Calu3 (cell line): ENCODE data around the gene FRMD5. TPM values are rescaled to one million over a fixed set of nuclear protein-coding genes. Genes with fewer than 3 reads are reported as not detected.

Experiments
- BruUV-seq: library from RNA; stranded (reverse); fragments of 400-500 nt; replicated peaks from 2 replicates; lab custom pipeline; 2021; lab: Mats Ljungman, UMichigan
- CTCF ChIA-PET: fragments of 300-600 bp; sonication (Branson Sonifier 250); formaldehyde crosslinking; loops from one replicate; lab custom pipeline; 2022; ENCODE audit warnings: antibody characterized with exemption; lab: Charles Lee
- DNase-seq: peaks from one replicate; pipeline ENCODE4 v3.0.0; 2022
- H3K27ac Mint-ChIP-seq: one replicate; pipeline ENCODE4 v1.8.0; 2022; ENCODE audit warnings: mixed read lengths; ENCODE audit not compliant: unreplicated experiment
- H3K27me3 Mint-ChIP-seq: one replicate; pipeline ENCODE4 v1.8.0; 2022; ENCODE audit warnings: mixed read lengths; ENCODE audit not compliant: unreplicated experiment
- H3K36me3 Mint-ChIP-seq: one replicate; pipeline ENCODE4 v1.8.0; 2022; ENCODE audit warnings: mild to moderate bottlenecking, moderate library complexity, mixed read lengths; ENCODE audit not compliant: insufficient read depth, unreplicated experiment
- H3K4me1 Mint-ChIP-seq: one replicate; pipeline ENCODE4 v1.8.0; 2022; ENCODE audit warnings: mild to moderate bottlenecking, low read depth, mixed read lengths; ENCODE audit not compliant: unreplicated experiment
- H3K4me3 Mint-ChIP-seq: one replicate; pipeline ENCODE4 v1.8.0; 2022; ENCODE audit warnings: mild to moderate bottlenecking, low read depth, moderate library complexity, mixed read lengths; ENCODE audit not compliant: unreplicated experiment
- H3K9me3 Mint-ChIP-seq: one replicate; pipeline ENCODE4 v1.8.0; 2022; ENCODE audit warnings: low read depth, mixed read lengths; ENCODE audit not compliant: unreplicated experiment
- CTCF ChIP-seq: fragments of 200-600 bp; IDR thresholded peaks from one replicate; pipeline ENCODE4 v1.8.0; 2022; ENCODE audit warnings: antibody characterized with exemption; ENCODE audit not compliant: unreplicated experiment
- intact Hi-C: fragments of 100-400 bp; cut with micrococcal nuclease; formaldehyde crosslinking; loops from one replicate; pipeline ENCODE4 v1.10.0; 2022; ENCODE audit not compliant: unreplicated experiment
- total RNA-seq: library from RNA; stranded (reverse); gene quantifications from 2 replicates; pipeline ENCODE4 v1.2.3, GENCODE V29; 2022

FRMD5 gene
- total RNA-seq, 1 experiment from 2014 or later = 10.9 TPM

GRCh38 chr15:43931790-43932435 is 263.2 kb downstream of the FRMD5 start:
- H3K4me1 Mint-ChIP-seq = no peaks in the 10 kb centered on the region
- CTCF ChIA-PET = no interaction called here
- no TSS peak for BruUV-seq
- no peaks in the 10 kb centered on the region for H3K9me3 Mint-ChIP-seq
- no peaks in the 10 kb centered on the region for H3K27me3 Mint-ChIP-seq
- no peak overlapping the region for H3K27ac Mint-ChIP-seq
- H3K36me3 Mint-ChIP-seq = peaks cover 5% of the 10 kb centered on the region
- intact Hi-C loops = loop anchor here (10.0 kb wide), 1 partner anchor 283 kb away; no protein-coding TSS in a partner anchor
- TF ChIP-seq CTCF = no peak
- no peak overlapping the region for H3K4me3 Mint-ChIP-seq
- no peak for DNase-seq

GRCh38 chr15:43931119-43931518 is 264.0 kb downstream of the FRMD5 start:
- no peak for TF ChIP-seq CTCF
- CTCF ChIA-PET = no interaction called here
- Mint-ChIP-seq H3K4me1 (no peaks in the 10 kb centered on the region), H3K9me3 (no peaks in the 10 kb centered on the region), H3K36me3 (peaks cover 5% of the 10 kb centered on the region), H3K4me3 (no peak overlapping the region), H3K27me3 (no peaks in the 10 kb centered on the region), H3K27ac (no peak overlapping the region)
- no TSS peak for BruUV-seq
- no peak for DNase-seq
- intact Hi-C loops = loop anchor here (10.0 kb wide), 1 partner anchor 284 kb away; no protein-coding TSS in a partner anchor

DNA sequence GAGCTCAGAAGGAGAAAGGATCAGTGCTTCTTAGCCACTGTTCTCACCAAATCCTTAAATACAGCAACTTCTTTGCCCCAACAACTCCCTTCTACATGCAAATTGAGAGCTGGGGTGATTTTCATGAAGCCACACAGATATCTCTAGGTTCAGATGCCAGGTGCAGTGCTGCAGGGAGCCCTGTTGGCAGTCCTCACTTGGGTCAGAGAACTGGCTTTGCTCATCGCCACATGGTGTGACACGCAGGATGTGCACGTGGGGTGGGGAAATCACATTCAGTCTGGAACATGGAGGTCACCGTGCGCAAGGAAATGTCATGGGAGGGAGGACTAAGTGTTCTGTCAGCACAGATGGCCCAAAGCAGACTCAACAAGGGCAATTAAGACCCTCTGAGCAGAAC is 264.5 kb downstream of the FRMD5 start:
- CTCF ChIA-PET = no interaction called here
- BruUV-seq = no TSS peak

DNA sequence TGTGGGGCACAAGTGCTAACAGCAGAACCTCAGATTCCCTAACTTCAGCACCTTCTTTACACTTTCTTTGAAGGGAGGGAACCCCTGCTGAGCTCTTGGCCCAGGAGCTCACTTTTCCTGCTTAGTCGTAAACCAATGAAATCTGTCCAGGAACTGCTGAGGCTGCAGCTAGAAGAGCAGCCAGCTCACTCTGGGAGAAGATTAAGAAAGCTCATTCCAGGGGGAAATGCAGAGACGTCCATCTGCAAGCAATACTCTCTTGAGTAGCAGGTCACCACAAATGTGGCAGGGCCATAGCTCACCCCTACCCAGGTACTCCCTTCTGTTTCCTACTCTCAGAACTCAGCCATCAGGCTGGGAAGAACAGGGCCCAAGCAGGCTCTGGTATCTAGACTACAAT is 265.0 kb downstream of the FRMD5 start:
- CTCF ChIA-PET = no interaction called here
- no peak for DNase-seq
- intact Hi-C loops = loop anchor here (10.0 kb wide), 1 partner anchor 285 kb away; no protein-coding TSS in a partner anchor
- Mint-ChIP-seq H3K36me3 (peaks cover 5% of the 10 kb centered on the region), H3K4me3 (no peak overlapping the region), H3K27ac (no peak overlapping the region), H3K9me3 (no peaks in the 10 kb centered on the region), H3K4me1 (no peaks in the 10 kb centered on the region), H3K27me3 (no peaks in the 10 kb centered on the region)
- TF ChIP-seq CTCF = no peak
- no TSS peak for BruUV-seq

More for the DNA sequence above, 264.5 kb downstream of the FRMD5 start:
- no peak for DNase-seq
- H3K9me3 Mint-ChIP-seq = no peaks in the 10 kb centered on the region
- H3K27me3 Mint-ChIP-seq = no peaks in the 10 kb centered on the region
- H3K27ac Mint-ChIP-seq = no peak overlapping the region
- peaks cover 5% of the 10 kb centered on the region for H3K36me3 Mint-ChIP-seq
- H3K4me3 Mint-ChIP-seq = no peak overlapping the region
- intact Hi-C loops = loop anchor here (10.0 kb wide), 1 partner anchor 284 kb away; no protein-coding TSS in a partner anchor
- TF ChIP-seq CTCF = no peak
- H3K4me1 Mint-ChIP-seq = no peaks in the 10 kb centered on the region
